Endothelial cell of umbilical vein (primary cell): ENCODE results near the gene RASSF3. TPM values are rescaled to one million over a fixed set of nuclear protein-coding genes. Genes with fewer than 3 reads are reported as not detected.

ENCODE experiments used
- BruUV-seq: library from RNA; stranded (reverse); fragments of 400-500 nt; replicated peaks from 2 replicates; lab custom pipeline; 2021; lab: Mats Ljungman, UMichigan
- CTCF ChIA-PET: fragments of 300-600, 350-600 bp; sonication (Branson Sonifier 250); formaldehyde crosslinking; loops from one replicate; lab custom pipeline; 2021; ENCODE audit warnings: antibody characterized with exemption, inconsistent platforms; lab: Charles Lee
- POLR2A ChIA-PET: fragments of 300-600, 350-600 bp; sonication (Branson Sonifier 250); formaldehyde crosslinking; loops from one replicate; lab custom pipeline; 2021; ENCODE audit warnings: antibody characterized with exemption, inconsistent platforms; lab: Charles Lee
- DNase-seq: peaks from one replicate; pipeline ENCODE4 v3.0.0-alpha.2; 2011; ENCODE audit warnings: low read depth, low spot score
- FAIRE-seq: peaks from 2 replicates; lab custom pipeline; 2011; peaks lifted over from hg19 to GRCh38; lab: Jason Lieb, UNC
- H2AFZ ChIP-seq: 2 replicates; pipeline ENCODE4 v1.6.0; 2012; ENCODE audit warnings: low read depth, low read length, control low read depth, inconsistent platforms
- H3K27ac ChIP-seq: 2 replicates; pipeline ENCODE4 v1.5.1; 2011; ENCODE audit warnings: low read depth, mild to moderate bottlenecking, control low read depth, low read length, moderate library complexity; ENCODE audit not compliant: insufficient read depth
- H3K27me3 ChIP-seq, 2 experiments: 2 replicates each; pipeline versions ENCODE4 v1.6.0 to v1.6.1; 2011; ENCODE audit warnings: low read length in 2 of 2, mixed read lengths in 1 of 2; ENCODE audit not compliant: control insufficient read depth in 2 of 2, insufficient read depth in 2 of 2
- H3K36me3 ChIP-seq, 2 experiments: 2 replicates in 1 of 2; 3 replicates in 1 of 2; pipeline ENCODE4 v1.5.1; 2011; ENCODE audit warnings: low read length in 2 of 2, mild to moderate bottlenecking in 1 of 2, moderate library complexity in 1 of 2; ENCODE audit not compliant: control insufficient read depth in 2 of 2, insufficient read depth in 2 of 2; ENCODE audit errors: extremely low read depth in 1 of 2
- H3K4me1 ChIP-seq: 3 replicates; pipeline ENCODE4 v1.5.1; 2011; ENCODE audit warnings: mild to moderate bottlenecking, low read length; ENCODE audit not compliant: control insufficient read depth, insufficient read depth; ENCODE audit errors: extremely low read depth
- H3K4me2 ChIP-seq: 2 replicates; pipeline ENCODE4 v1.6.1; 2011; ENCODE audit warnings: low read length, control low read depth, mixed read lengths; ENCODE audit not compliant: insufficient read depth
- H3K4me3 ChIP-seq, 3 experiments: fragments of 200-600 bp in 1 of 3; sonication (generic), shearing (Covaris generic) in 1 of 3; replicated peaks in 1 of 3; 2 replicates each; pipeline ENCODE4 v1.5.1; 2011 to 2016; ENCODE audit warnings: control low read depth in 3 of 3, low read length in 3 of 3, mild to moderate bottlenecking in 2 of 3, inconsistent platforms in 1 of 3, low read depth in 1 of 3, moderate library complexity in 1 of 3; ENCODE audit not compliant: insufficient read depth in 1 of 3
- H3K79me2 ChIP-seq: 2 replicates; pipeline ENCODE4 v1.6.0; 2012; ENCODE audit warnings: low read length, inconsistent platforms; ENCODE audit not compliant: control insufficient read depth, insufficient read depth
- H3K9ac ChIP-seq: replicated peaks from 2 replicates; pipeline ENCODE3; 2011; ENCODE audit warnings: low read length, control low read depth; ENCODE audit not compliant: insufficient read depth; ENCODE audit errors: extremely low read depth
- H3K9me1 ChIP-seq: replicated peaks from 3 replicates; pipeline ENCODE4 v1.6.0; 2011; ENCODE audit warnings: mild to moderate bottlenecking, low read length; ENCODE audit not compliant: control insufficient read depth, insufficient read depth; ENCODE audit errors: extremely low read depth
- H3K9me3 ChIP-seq: replicated peaks from 2 replicates; pipeline ENCODE4 v1.5.1; 2012; ENCODE audit warnings: low read length, inconsistent platforms; ENCODE audit not compliant: control insufficient read depth, insufficient read depth
- H4K20me1 ChIP-seq: replicated peaks from 2 replicates; pipeline ENCODE3; 2011; ENCODE audit warnings: mild to moderate bottlenecking, low read length; ENCODE audit not compliant: control insufficient read depth, insufficient read depth; ENCODE audit errors: extremely low read depth
- EZH2 ChIP-seq: IDR thresholded peaks from 2 replicates; pipeline ENCODE4 v1.6.1; 2012; ENCODE audit warnings: borderline replicate concordance, low read depth, mild to moderate bottlenecking, moderate library complexity, low read length, inconsistent platforms; ENCODE audit not compliant: severe bottlenecking
- FOS ChIP-seq: IDR thresholded peaks from 2 replicates; pipeline ENCODE4 v1.6.1; 2011; ENCODE audit warnings: mild to moderate bottlenecking, low read length, moderate library complexity, borderline replicate concordance; ENCODE audit not compliant: insufficient read depth
- GATA2 ChIP-seq: IDR thresholded peaks from 2 replicates; pipeline ENCODE4 v1.7.0; 2011; ENCODE audit warnings: low read depth, mild to moderate bottlenecking, moderate library complexity, mixed read lengths, low read length; ENCODE audit not compliant: insufficient read length, insufficient read depth
- JUN ChIP-seq: IDR thresholded peaks from 2 replicates; pipeline ENCODE4 v1.6.1; 2011; ENCODE audit warnings: borderline replicate concordance, low read depth; ENCODE audit not compliant: insufficient read length, insufficient read depth
- POLR2A ChIP-seq: IDR thresholded peaks from 2 replicates; pipeline ENCODE4 v1.6.1; 2012; ENCODE audit warnings: low read depth, mild to moderate bottlenecking, control low read depth, low read length
- dilution Hi-C: fragments of 300-500 bp; cut with MboI; formaldehyde crosslinking; loops from one replicate; pipeline ENCODE4 v1.15.0; 2019; ENCODE audit warnings: low sequenced_read_pairs; ENCODE audit not compliant: extremely low pct_ligation_motif_present
- intact Hi-C: fragments of 100-400 bp; cut with micrococcal nuclease; formaldehyde crosslinking; loops from one replicate; pipeline ENCODE4 v1.10.0; 2022
- polyA plus RNA-seq, 4 experiments: library from polyadenylated mRNA; depleted of rRNA in 3 of 4; stranded (reverse) in 3 of 4; unstranded in 1 of 4; fragments of >200 nt; gene quantifications; 2 replicates each; pipeline versions ENCODE4 v1.2.1 to v1.2.3, GENCODE V29; 2011 to 2012; ENCODE audit warnings: missing spikeins in 1 of 4
- total RNA-seq: library from RNA; stranded (reverse); gene quantifications from 2 replicates; pipeline ENCODE4 v1.2.3, GENCODE V29; 2021

Gene RASSF3
- total and polyA plus RNA-seq, 2 donors (not counting 3 experiments of a cell fraction or from before 2014, with no cell fraction given), result 20.2 to 60.8 TPM

GRCh38 chr12:64730588-64730969 is 120.3 kb downstream of the RASSF3 start:
- peaks cover 22% of the 10 kb centered on the region for H3K4me1 ChIP-seq
- H3K9me3 ChIP-seq, result no peaks in the 10 kb centered on the region
- ChIA-PET CTCF (interaction anchor here (0.6 to 1.5 kb wide), 4 partner anchors 24 to 71 kb away, joined by 3 to 5 read pairs (median 4); no protein-coding TSS in a partner anchor), POLR2A (interaction anchor here (0.6 to 0.7 kb wide), 2 partner anchors 10 to 339 kb away, joined by 3 read pairs; no protein-coding TSS in a partner anchor)
- no peak for DNase-seq
- dilution Hi-C loops, result no loop called here
- peaks cover 0 to 6% of the 10 kb centered on the region in 2 experiments for H3K36me3 ChIP-seq
- no peak for FAIRE-seq
- H3K79me2 ChIP-seq, result no peaks in the 10 kb centered on the region
- no peak overlapping the region for H3K4me3 ChIP-seq
- peak; percentile 53 for TF ChIP-seq GATA2
- no peak for TF ChIP-seq FOS
- TF ChIP-seq JUN, result no peak
- H3K27ac ChIP-seq, result no peak overlapping the region
- H3K4me2 ChIP-seq, result no peak overlapping the region
- H4K20me1 ChIP-seq, result no peaks in the 10 kb centered on the region
- no peaks in the 10 kb centered on the region for H3K9me1 ChIP-seq
- H3K9ac ChIP-seq, result no peak overlapping the region
- no TSS peak for BruUV-seq
- intact Hi-C loops, result no loop called here
- no peak overlapping the region for H2AFZ ChIP-seq
- H3K27me3 ChIP-seq, result no peaks in the 10 kb centered on the region

- H3K9me1 ChIP-seq, result no peaks in the 10 kb centered on the region
- no TSS peak for BruUV-seq
- H2AFZ ChIP-seq, result no peak overlapping the region
- H3K36me3 ChIP-seq, result peaks cover 2 to 12% of the 10 kb centered on the region in 2 experiments
- POLR2A ChIA-PET, result no interaction called here
- dilution Hi-C loops (no loop called here), intact Hi-C loops (no loop called here)
- no peak for FAIRE-seq
- H3K4me3 ChIP-seq, result no peak overlapping the region
- no peaks in the 10 kb centered on the region for H3K27me3 ChIP-seq
- CTCF ChIA-PET, result no interaction called here
- H3K27ac ChIP-seq, result no peak overlapping the region
- no peaks in the 10 kb centered on the region for H4K20me1 ChIP-seq
- H3K4me2 ChIP-seq, result no peak overlapping the region
- H3K9ac ChIP-seq, result no peak overlapping the region
- TF ChIP-seq FOS (no peak), EZH2 (no peak), POLR2A (no peak), GATA2 (no peak)
- H3K4me1 ChIP-seq, result peaks cover 22% of the 10 kb centered on the region
- H3K79me2 ChIP-seq, result no peaks in the 10 kb centered on the region
- H3K9me3 ChIP-seq, result no peaks in the 10 kb centered on the region
- no peak for DNase-seq
Observed at GRCh38 chr12:64731683-64732082, 121.4 kb downstream of the RASSF3 start.
